Tibial nerve (tissue), 4 donors: Measurements from ENCODE around the gene NCSTN.

ENCODE experiments used
- EP300 ChIP-seq, 2 donors: sonication (generic); formaldehyde crosslinking; IDR thresholded peaks; one replicate each; pipeline ENCODE4 v1.6.1; 2017; ENCODE audit warnings: antibody characterized with exemption in 2 of 2, mild to moderate bottlenecking in 1 of 2
- POLR2A ChIP-seq, 2 donors: fragments of 450-650 bp; IDR thresholded peaks; one replicate each; pipeline ENCODE4 v1.6.1; 2017; ENCODE audit warnings: antibody characterized with exemption in 2 of 2, mild to moderate bottlenecking in 2 of 2, moderate library complexity in 2 of 2
- TF ChIP-seq, protein P1 (sequence below), 5 experiments: fragments of 200-600 bp in 3 of 5; fragments of 450-650 bp in 2 of 5; sonication (generic) in 3 of 5; IDR thresholded peaks; one replicate each; pipeline ENCODE4 v1.5.1; 2016 to 2019; ENCODE audit warnings: antibody characterized with exemption in 5 of 5, mild to moderate bottlenecking in 3 of 5, moderate library complexity in 2 of 5

- TF ChIP-seq, protein P1, sequence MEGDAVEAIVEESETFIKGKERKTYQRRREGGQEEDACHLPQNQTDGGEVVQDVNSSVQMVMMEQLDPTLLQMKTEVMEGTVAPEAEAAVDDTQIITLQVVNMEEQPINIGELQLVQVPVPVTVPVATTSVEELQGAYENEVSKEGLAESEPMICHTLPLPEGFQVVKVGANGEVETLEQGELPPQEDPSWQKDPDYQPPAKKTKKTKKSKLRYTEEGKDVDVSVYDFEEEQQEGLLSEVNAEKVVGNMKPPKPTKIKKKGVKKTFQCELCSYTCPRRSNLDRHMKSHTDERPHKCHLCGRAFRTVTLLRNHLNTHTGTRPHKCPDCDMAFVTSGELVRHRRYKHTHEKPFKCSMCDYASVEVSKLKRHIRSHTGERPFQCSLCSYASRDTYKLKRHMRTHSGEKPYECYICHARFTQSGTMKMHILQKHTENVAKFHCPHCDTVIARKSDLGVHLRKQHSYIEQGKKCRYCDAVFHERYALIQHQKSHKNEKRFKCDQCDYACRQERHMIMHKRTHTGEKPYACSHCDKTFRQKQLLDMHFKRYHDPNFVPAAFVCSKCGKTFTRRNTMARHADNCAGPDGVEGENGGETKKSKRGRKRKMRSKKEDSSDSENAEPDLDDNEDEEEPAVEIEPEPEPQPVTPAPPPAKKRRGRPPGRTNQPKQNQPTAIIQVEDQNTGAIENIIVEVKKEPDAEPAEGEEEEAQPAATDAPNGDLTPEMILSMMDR (IDR thresholded peaks at IDR 0.05): no peak
- no peak for TF ChIP-seq POLR2A (IDR thresholded peaks at IDR 0.05)
- no peak for TF ChIP-seq EP300 (IDR thresholded peaks at IDR 0.05)
These were observed 18.6 kb downstream of the NCSTN start for GRCh38 chr1:160361814-160362167.
